ENCODE data around the gene SUV39H2.
"Not testable (repeated sequence)": the region's sequence is repeated elsewhere in the genome, so short reads cannot be mapped to it uniquely, and the experiment has no call there.

Gene SUV39H2

GRCh38 chr10:14878266-14879123 is at the start of gene SUV39H2:
Gene SUV39H2 (plus strand): TSS chr10:14878866. CDS start chr10:14878889, 23 bp downstream.
- DNase-seq (ENCODE audit: low spot score): peak; percentile 90

GRCh38 chr10:14833106-14833505 is 45.6 kb upstream of the SUV39H2 start:
- no peak for DNase-seq (ENCODE audit: low spot score)

- DNase-seq (ENCODE audit: low spot score): no peak
Observed at GRCh38 chr10:14836208-14836607, 42.5 kb upstream of the SUV39H2 start.

GRCh38 chr10:14837003-14837756 is 41.5 kb upstream of the SUV39H2 start:
- no peak for DNase-seq (ENCODE audit: low spot score)

GRCh38 chr10:14837757-14838581 is 40.7 kb upstream of the SUV39H2 start, which contains the start of the genes CDNF, HSPA14 and MSANTD7:
Gene CDNF (minus strand): TSS chr10:14838037. CDS start chr10:14837946, 91 bp downstream.
Gene HSPA14 (plus strand): TSS chr10:14838306. CDS start chr10:14838403, 97 bp downstream.
Gene MSANTD7 (plus strand): TSS chr10:14838306. CDS start chr10:14842285, 3,979 bp downstream.
- DNase-seq (ENCODE audit: low spot score): peak; percentile 97

GRCh38 chr10:14838582-14839304 is 39.9 kb upstream of the SUV39H2 start:
- peak; percentile 6 for DNase-seq (ENCODE audit: low spot score)

GRCh38 chr10:14839305-14839695 is 39.4 kb upstream of the SUV39H2 start:
- DNase-seq (ENCODE audit: low spot score): no peak

- no peak for DNase-seq (ENCODE audit: low spot score)
Observed at GRCh38 chr10:14840178-14840577, 38.5 kb upstream of the SUV39H2 start.

GRCh38 chr10:14843327-14843988 is 35.2 kb upstream of the SUV39H2 start:
- DNase-seq (ENCODE audit: low spot score): no peak

- DNase-seq (ENCODE audit: low spot score): no peak
Observed at GRCh38 chr10:14844948-14845347, 33.7 kb upstream of the SUV39H2 start.

- no peak for DNase-seq (ENCODE audit: low spot score)
Observed at GRCh38 chr10:14852236-14852635, 26.4 kb upstream of the SUV39H2 start.

GRCh38 chr10:14855453-14855852 is 23.2 kb upstream of the SUV39H2 start:
- DNase-seq (ENCODE audit: low spot score): no peak

- no peak for DNase-seq (ENCODE audit: low spot score)
Observed at GRCh38 chr10:14858338-14858960, 20.2 kb upstream of the SUV39H2 start.

- DNase-seq (ENCODE audit: low spot score): no peak
Observed at GRCh38 chr10:14859043-14859442, 19.6 kb upstream of the SUV39H2 start.

- DNase-seq (ENCODE audit: low spot score): no peak
Observed at GRCh38 chr10:14859775-14860174, 18.9 kb upstream of the SUV39H2 start.

- DNase-seq (ENCODE audit: low spot score): no peak
Observed at GRCh38 chr10:14860791-14861190, 17.9 kb upstream of the SUV39H2 start.

GRCh38 chr10:14864466-14864865 is 14.2 kb upstream of the SUV39H2 start:
- not testable (repeated sequence) for DNase-seq (ENCODE audit: low spot score)

GRCh38 chr10:14864871-14865270 is 13.8 kb upstream of the SUV39H2 start:
- not testable (repeated sequence) for DNase-seq (ENCODE audit: low spot score)

- no peak for DNase-seq (ENCODE audit: low spot score)
Observed at GRCh38 chr10:14873090-14873760, 5.4 kb upstream of the SUV39H2 start.

- DNase-seq (ENCODE audit: low spot score): no peak
Observed at GRCh38 chr10:14875941-14876340, 2.7 kb upstream of the SUV39H2 start.
